ENCODE results near the gene HSD11B2. TPM values are rescaled to one million over a fixed set of nuclear protein-coding genes. Genes with fewer than 3 reads are reported as not detected.

HSD11B2 gene
- total RNA-seq, 1 experiment from 2014 or later, result 0.77 TPM

- in situ Hi-C loops (cut with HindIII; ENCODE audit: low pct_unique_long_range_greater_than_20kb, low sequenced_read_pairs) (no loop called here), intact Hi-C loops (cut with micrococcal nuclease; ENCODE audit: unreplicated experiment) (no loop called here)
- CTCF ChIA-PET, result no interaction called here
- no peaks in the 10 kb centered on the region for H3K9me3 ChIP-seq (ENCODE audit: control insufficient read depth, insufficient read depth, low read depth, low read length)
- no TSS peak for BruUV-seq (replicated peaks)
- H3K27me3 ChIP-seq (ENCODE audit: control insufficient read depth, insufficient read depth, low read length), result no peaks in the 10 kb centered on the region
- H3K4me1 ChIP-seq (ENCODE audit: control insufficient read depth, insufficient read depth, low read length), result no peaks in the 10 kb centered on the region
- no peak overlapping the region for H3K4me3 ChIP-seq (ENCODE audit: low read depth in 2 of 2, low read length in 2 of 2)
- DNase-seq (ENCODE audit: low read depth, low spot score) (no peak), ATAC-seq (no peak)
- POLR2A ChIA-PET, result no interaction called here
- no peak for TF ChIP-seq TCF7L2 (IDR thresholded peaks at IDR 0.05; ENCODE audit: low read depth, low read length)
- TF ChIP-seq CTCF (IDR thresholded peaks at IDR 0.05), result no peak
- TF ChIP-seq POLR2AphosphoS5 (IDR thresholded peaks at IDR 0.05; ENCODE audit: low read depth, low read length), result no peak
- TF ChIP-seq SIN3A (IDR thresholded peaks at IDR 0.05; ENCODE audit: borderline replicate concordance, insufficient read depth, low read depth, low read length), result no peak
- TF ChIP-seq REST (IDR thresholded peaks at IDR 0.05; ENCODE audit: insufficient read depth in 1 of 2, low read depth in 2 of 2, low read length in 1 of 2), result no peak
- H3K27ac ChIP-seq (ENCODE audit: low read length), result no peak overlapping the region
- no peaks in the 10 kb centered on the region for H3K36me3 ChIP-seq (ENCODE audit: control insufficient read depth, insufficient read depth, low read length)
These were observed 43.3 kb upstream of the HSD11B2 start for GRCh38 chr16:67387479-67388079.

- ATAC-seq (no peak), DNase-seq (ENCODE audit: low read depth, low spot score) (no peak)
- intact Hi-C loops (cut with micrococcal nuclease; ENCODE audit: unreplicated experiment) (no loop called here), in situ Hi-C loops (cut with HindIII; ENCODE audit: low pct_unique_long_range_greater_than_20kb, low sequenced_read_pairs) (no loop called here)
- Histone ChIP-seq H3K9me3 (ENCODE audit: control insufficient read depth, insufficient read depth, low read depth, low read length) (no peaks in the 10 kb centered on the region), H3K4me3 (ENCODE audit: low read depth in 2 of 2, low read length in 2 of 2) (no peak overlapping the region), H3K36me3 (ENCODE audit: control insufficient read depth, insufficient read depth, low read length) (no peaks in the 10 kb centered on the region), H3K27ac (ENCODE audit: low read length) (no peak overlapping the region), H3K4me1 (ENCODE audit: control insufficient read depth, insufficient read depth, low read length) (no peaks in the 10 kb centered on the region), H3K27me3 (ENCODE audit: control insufficient read depth, insufficient read depth, low read length) (no peaks in the 10 kb centered on the region)
- BruUV-seq (replicated peaks), result no TSS peak
- POLR2A ChIA-PET, result no interaction called here
- CTCF ChIA-PET, result interaction anchor here (0.6 kb wide), 1 partner anchor 93 kb away, joined by 6 read pairs; the partner anchor contains the start of gene ATP6V0D1
- TF ChIP-seq REST (IDR thresholded peaks at IDR 0.05; ENCODE audit: insufficient read depth in 1 of 2, low read depth in 2 of 2, low read length in 1 of 2), result no peak
- no peak for TF ChIP-seq TCF7L2 (IDR thresholded peaks at IDR 0.05; ENCODE audit: low read depth, low read length)
- no peak for TF ChIP-seq CTCF (IDR thresholded peaks at IDR 0.05)
- no peak for TF ChIP-seq POLR2AphosphoS5 (IDR thresholded peaks at IDR 0.05; ENCODE audit: low read depth, low read length)
- no peak for TF ChIP-seq SIN3A (IDR thresholded peaks at IDR 0.05; ENCODE audit: borderline replicate concordance, insufficient read depth, low read depth, low read length)
These were observed 42.7 kb upstream of the HSD11B2 start for GRCh38 chr16:67388191-67388590.
